DMS 273 treated with DMSO at 0.1 percent for 48 hours (cell line): ENCODE measurements around the gene MROH2A.

Experiments used
- DNase-seq: peaks from one replicate; lab custom pipeline; 2025; lab: John Stamatoyannopoulos, UW

The MROH2A gene

DNA sequence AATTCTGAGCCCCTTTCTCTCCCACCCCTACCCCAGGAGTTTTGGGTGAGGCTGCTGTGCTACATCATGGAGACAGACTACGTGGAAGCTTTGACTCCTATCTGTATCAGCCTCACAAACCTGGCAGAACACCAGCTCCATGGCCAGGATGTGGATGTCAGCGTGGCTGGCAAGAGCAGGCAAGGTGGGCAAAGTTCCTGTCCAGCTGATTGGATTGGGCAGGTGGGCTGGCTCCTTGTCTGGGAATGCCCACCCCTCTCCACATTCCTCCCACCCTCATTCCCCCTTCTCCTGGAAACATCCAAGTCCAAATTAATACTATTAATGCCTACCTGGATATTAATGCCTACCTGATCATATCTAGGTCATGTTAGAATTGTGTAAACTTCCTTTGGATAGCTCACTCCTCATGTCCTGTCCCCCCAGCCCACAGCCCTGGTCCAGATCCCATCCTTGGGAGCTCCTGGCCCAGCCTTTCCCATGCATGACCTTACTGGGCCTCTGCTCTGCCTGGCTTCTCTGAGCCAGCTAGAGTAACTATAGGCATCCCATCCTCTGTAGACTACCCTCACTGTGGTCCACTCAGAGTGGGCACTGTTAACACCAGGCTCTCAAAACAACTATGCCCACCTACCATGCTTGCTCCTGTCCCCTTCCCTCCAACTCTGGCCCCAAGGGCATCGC, 24.1 kb downstream of the MROH2A start:
- DNase-seq: no peak

DNA sequence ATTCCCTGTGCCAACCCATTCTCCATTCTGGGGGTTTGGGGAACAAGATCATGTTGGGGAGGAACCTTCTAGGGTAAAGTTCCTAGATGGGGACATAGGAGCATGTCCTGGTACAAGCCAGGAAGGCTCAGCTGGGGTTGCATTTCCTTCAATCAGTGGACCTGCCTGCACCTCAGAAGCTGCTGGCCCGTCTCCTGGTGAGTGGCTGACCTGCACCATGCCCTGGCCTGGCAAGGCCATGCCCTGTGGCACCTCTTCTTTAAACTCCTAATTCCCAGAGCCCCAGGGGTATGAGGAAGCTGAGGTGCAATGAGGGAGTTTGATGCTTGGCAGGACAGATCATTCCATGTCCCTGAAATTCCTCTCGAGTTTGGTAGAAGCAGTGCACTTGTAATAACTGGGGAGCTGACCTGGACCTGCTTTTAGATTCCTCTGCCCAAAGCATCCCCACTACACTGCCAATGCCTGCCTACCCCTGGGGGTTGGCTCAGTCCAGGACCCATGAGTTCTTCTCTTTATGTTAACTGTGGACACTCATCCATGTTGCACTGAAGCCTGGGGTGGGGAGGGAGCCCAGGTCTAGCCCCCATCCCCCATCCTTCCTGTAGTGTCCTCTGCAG, 25.3 kb downstream of the MROH2A start:
- DNase-seq: no peak

DNA sequence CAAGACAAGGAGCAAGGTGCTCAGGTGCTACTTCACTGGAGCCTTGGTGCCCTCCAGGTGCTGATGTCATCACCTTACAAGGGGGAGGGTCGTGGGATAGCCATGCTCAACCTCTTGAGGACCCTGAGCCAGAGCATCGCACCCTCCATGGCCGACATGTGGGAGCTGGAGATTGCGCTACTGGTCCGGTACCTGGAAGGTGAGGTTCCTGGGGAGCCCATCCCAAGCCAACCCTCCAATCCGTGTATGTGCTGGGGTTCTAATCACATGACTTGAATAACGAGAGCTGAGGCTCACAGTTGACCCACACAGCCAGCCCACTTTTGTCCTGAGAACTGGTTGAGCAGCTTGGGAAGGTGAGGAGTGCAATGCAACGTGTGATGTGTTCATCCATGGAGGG, 25.9 kb downstream of the MROH2A start:
- DNase-seq: no peak

DNA sequence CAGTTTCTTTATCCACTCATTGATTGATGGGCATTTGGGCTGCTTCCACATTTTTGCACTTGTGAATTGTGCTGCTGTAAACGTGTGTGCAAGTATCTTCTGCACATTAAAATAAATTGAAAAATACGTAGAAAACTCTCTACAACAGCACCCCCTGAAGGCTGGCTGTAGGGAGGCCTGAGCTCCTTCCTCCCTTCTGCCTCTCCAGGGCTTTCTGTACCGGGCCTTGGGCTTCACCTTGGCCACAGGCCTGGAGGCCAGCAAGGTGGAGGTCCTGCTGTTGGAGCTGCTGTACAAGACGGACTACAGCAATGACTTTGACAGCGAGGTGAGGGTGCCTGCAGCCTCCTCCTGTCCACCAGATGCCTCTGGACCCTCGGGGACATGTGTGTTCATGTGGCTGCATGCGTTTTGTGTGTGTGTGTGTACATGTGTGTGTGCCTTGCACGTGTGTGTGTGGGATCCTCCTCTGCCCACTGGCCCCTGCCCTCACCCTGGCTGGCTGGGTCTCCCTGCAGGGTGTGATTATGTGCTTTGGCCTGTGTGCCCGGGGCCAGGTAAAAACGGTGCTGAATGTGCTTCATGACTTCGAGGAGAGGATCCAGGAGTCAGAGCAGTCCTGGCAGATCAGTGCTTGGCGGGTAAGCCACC, 29.2 kb downstream of the MROH2A start:
- DNase-seq: no peak

DNA sequence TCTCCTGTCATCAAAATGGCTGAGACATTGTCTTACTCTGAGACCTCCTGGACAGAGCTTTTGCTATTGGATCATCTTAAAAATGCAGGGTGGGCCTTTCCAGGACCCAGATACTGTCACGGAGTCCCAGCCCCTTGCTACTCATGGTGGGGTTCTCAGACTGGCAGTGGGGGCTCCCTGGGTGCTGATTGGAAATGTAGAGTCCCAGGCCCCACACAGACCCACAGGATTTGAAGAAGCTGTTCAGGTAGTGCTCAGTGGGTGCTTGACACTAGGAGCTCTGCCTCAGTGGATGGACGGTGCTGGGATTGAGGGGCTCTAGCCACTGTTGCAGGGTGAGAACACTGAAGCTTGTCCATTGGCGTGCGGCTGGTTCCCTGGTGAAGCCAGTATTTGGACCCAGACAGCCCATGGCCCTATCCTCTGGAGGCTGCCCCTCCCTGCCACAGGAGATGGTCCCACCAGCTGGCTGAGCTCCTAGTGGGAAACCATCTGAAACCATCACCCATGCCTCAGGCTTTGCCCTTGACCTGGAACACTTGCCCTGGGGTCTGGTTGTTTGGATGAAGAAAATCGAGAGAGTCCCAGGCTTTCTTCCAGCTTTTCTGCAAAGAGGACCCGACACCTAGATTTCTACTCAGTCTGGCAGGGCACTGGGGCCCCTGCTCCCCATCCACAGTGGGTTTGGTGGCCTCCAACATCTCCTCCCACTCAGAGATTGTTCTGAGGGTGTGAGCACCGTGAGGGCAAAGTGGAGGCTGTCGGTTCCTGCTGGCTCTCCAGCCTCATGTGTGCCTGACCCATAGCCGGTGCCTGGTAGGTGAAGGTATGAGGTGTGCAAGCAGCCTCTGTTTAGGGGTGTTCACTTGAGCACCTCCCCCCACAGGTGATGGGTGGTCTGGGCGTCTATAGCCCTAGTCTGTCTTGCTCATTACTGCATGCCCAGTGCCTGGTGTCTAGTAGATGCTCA, 30.1 kb downstream of the MROH2A start:
- DNase-seq: no peak

DNA sequence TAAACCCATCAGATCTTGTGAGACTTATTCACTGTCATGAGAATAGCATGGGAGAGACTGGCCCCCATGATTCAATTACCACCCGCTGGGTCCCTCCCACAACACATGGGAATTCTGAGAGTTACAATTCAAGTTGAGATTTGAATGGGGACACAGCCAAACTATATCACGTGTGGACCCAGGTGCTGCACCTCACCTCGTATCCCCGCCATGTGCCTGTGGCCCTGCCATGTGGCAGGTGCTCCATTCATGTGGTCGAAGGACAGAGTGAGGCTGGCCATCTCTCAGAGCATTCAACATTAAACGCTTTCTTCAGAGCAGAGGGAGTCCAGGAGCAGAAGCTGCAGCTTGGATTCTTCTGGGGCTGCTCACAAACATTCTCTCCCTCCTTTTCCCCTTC, 32.3 kb downstream of the MROH2A start:
- no peak for DNase-seq

DNA sequence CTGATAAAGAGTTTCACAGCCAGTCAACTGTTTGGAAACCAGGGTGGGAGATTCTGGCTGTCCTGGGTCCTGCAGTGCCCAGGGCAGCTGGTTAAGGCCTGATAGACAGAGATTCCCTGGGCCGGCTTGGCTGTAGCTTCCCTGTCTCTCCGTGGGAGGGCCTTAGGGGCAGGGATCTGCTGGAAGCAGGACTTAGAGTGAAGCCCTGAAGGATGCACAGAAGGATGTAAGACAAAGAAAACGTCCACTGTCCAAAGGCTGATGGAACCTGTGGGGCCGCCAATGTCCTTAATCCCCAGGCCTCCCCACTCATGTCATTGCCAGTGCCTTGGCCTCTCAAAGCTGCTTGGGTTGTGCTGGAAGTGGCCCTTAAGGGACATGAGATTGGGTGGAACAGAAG, 33.0 kb downstream of the MROH2A start:
- DNase-seq: no peak

DNA sequence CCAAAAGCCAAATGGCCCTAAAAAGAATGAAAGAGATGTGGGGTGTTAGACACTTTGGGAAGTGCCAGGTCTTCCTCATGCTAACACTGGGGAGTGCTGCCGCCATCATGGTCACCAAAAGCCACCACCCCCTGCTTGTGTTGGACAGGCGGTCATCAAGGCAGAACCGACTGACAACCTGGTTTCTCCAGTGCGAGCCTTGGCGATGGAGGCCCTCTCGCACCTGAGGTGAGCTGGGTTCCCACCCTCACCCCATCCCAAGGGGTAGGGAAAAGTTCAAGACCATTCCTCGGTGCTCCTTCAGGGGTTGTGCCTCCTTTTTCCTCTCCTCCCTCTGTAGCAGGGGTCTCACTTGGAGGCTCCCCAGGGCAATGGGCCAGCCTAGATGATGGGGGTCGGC, 33.6 kb downstream of the MROH2A start:
- no peak for DNase-seq

DNA sequence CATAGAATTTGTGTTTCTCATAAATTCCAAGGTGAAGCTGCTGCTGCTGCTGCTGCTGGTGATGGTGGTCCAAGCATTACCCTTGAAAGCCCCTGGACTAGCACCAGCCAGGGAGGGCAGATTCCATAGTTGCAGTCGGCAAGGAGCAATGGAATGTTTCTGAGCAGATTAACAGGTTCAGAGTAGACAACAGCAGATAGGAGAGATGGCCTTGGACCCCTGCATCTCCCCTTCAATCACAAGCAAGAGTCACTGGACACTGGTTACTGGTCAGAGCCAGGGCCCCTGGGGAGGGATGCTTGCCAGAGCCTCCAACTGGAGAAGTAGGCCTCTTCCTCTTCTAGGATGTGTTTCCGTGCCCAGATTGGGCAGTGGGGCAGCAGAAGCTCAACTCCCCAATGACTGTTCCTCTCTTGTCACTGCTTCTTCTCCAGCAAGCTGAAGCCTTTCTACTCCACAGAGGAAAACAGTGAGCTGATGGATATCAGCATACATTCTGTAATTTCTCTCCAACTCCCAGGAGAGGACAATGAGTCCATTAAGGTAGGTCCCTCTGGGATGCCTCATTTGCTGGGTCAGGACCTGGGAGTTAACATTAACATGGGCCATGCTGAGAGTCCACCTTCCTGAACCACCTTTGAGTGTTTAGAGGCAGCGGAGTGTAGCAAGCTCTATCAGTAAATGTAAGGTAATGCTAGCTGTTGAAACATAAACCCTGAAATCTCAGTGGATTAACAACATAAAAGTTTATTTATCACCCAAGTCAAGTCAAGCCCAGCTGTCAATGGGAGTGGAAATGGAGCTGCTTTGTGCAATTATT, 35.3 kb downstream of the MROH2A start:
- no peak for DNase-seq

DNA sequence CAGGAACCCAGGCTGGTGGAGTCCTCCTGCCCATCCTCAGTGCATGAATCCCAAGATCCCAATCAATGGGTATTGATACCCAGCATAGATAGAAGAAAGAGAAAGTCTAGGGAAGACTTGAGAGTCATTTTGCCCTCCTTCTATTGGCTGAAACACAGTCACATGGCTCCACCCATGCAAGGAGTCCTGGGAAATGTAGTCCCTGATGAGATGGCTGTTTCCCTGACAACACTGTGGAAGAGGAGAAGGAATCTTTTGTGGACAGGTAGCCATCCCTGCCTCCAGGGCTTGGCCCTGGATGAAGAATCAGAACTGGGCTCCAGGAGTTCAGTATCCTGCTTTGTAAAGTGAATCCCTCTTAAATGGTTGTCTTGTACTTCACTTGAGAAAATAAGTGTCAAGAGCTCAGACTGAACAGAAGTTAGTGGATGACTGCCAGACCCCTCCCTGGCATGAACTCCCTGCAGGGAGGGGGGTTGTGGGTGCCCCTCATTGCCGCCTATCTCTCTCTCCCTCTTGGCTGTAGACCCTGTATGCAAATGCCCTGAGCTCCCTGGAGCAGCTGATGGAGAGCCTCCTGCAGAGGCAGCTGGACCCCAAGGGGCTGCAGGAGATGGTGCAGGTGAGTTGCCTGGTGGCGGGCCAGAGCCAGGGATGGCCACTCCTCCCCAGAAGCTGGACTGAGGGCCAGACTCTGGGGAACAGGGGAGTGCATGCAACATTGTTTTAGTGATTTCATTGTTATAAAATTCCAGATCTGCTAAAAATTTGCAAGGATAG, 36.1 kb downstream of the MROH2A start:
- no peak for DNase-seq

DNA sequence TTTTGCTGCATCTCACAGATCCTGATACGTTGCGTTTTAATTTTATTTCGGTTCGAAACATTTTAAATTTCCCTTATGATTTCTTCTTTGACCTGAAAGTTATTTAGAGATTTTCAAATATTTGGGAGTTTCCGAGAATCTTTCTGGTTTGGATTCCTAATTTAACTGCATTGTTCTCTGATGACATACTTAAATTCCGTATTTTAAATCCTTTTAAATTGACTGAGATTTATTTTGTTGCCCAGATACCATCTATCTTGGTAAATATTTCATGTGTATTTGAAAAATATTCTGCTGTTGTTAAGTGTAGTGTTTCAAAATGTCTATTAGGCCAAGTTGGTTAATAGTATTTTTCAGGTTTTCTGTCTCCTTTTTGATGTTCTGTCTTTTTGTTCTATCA, 37.7 kb downstream of the MROH2A start:
- no peak for DNase-seq

DNA sequence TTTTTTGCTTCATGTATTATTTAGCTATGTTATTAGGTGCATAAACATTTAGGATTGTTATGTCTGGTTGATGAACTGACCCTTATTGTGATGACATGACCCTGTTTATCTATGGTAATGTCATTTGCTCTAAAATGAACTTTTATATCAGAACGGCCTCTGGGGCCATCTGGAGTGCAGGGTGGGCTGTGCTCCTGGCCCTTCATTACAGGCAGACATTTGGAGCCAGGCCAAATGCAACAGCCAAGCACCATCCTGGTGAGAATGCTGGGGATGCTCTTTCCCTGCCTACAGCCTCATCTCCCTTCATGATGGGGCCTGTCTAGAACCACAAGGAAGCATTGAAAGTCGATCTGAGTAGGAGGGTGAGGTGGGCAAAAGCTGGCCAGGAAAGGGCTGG, 38.2 kb downstream of the MROH2A start:
- peak; percentile 16 for DNase-seq

DNA sequence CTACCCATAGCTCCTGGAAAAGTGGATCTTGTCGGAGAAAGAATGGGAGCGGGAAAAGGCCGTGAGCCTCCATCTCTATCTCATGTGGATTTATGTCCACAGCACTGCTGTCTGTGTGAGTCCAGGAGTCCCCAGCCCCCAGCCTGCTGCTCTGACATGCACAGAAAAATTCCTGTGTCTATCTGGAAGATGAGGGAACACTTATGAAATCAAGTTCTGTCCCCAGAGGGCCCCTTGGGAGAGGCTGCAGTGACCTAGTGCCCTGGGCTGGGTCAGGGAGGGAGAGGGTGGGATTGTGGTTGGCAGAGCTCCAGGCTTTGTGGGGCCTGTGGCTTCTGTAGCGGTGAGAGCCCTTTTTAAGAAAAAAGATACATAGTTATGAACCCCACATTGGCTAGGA, 38.6 kb downstream of the MROH2A start:
- DNase-seq: no peak

DNA sequence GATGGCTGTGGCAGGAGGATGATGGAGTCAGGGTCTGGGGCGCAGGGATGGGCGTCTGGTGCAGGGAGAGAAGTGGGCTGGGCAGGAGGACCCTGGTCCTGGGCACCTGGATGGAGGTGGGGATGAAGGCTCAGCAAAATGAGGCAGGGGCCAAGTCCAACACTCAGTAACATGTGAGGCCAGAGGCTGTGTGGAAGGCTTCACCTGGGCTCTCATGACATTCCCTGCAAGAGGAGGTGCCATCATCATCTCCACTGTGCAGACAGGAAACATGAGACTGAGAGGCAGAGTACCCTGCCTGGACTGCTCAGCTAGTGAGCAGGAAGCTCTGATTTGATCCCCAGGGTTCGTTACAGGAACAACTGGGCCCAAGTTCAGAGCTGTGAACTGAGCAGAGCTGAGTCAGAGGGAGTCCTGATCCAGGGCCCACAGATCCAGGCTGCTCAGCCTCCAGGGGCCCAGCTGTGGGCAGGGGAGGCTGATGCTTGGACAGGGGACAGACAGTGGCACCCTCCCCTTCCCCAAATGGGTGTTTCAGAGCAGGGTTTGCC, 39.3 kb downstream of the MROH2A start:
- DNase-seq: no peak

DNA sequence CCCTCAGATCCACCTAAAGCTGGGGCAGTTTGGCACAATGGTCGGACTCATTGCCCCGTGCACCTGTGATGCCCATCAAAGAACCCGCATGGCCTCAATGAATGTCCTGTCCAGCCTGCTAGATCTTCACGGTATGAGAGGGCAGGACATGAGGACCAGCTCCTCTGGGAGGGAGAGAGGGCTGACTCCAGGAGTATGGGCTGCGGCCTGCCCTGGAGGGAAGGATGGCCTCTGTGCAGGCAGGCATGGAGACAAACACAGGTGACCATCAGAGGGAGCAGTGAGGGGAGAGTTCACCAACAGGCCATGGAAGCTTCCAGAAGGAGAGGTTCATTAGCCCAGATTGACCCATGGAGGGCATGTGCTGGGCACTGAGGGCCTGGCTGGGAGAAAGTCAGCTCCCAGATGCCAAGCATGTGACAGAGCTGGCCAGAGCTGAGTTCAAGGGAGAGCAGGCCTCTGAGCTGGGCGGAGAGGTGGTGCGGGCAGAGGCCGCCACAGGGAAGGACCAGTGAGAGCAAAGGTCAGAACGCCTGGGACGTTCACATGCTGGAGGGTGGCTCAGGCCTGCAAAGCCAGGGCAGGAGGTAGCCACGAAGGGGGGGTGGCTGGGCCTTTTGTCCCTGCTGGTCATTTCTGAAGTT, 40.0 kb downstream of the MROH2A start:
- no peak for DNase-seq

DNA sequence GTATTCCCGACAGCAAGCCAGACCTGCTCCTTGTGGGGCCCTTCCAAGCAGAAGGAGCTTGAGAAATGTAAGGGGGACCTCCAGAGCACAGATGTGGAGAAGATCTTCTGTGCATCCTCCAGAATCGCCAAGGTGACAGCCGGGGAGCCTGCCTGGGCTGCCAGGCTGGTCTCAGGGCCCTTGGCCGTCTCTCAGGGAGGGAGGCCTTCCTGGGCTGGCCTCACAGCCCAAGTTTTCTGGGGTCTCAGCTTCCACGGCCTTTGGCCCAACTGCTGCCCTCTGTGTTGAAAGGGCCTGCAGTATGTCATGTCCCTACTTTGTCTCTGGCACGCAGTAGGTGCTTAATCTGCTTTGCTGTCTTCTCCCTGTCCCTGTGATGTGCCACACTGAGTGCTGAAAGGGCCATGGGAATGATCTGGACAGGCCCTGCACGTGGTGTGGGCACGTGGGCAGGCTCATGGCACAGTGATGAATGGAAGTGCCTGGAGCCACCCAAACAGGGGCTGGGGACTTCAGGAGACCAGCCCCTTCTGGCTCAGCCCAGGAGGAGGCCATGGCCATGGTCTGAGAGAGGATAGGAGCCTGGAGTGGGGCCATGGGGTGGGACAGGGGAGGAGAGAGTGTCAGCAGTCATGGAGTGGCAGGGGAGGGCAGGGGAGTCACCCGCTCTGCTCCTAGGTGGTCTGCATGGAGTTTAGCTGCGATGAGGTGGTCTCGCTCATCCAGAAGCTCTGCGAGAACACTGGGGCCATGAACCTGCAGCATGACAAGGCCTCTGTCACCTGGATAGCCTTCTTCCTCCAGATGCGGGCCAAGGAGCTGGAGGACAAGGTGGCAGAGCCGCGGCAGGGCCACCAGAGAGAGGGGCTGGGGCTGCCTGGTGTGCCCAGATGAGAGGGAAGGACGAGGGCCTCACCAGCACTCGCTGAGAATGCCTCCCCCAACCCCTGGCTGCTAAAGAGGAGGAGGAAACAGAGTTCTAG, 40.8 kb downstream of the MROH2A start:
- no peak for DNase-seq

DNA sequence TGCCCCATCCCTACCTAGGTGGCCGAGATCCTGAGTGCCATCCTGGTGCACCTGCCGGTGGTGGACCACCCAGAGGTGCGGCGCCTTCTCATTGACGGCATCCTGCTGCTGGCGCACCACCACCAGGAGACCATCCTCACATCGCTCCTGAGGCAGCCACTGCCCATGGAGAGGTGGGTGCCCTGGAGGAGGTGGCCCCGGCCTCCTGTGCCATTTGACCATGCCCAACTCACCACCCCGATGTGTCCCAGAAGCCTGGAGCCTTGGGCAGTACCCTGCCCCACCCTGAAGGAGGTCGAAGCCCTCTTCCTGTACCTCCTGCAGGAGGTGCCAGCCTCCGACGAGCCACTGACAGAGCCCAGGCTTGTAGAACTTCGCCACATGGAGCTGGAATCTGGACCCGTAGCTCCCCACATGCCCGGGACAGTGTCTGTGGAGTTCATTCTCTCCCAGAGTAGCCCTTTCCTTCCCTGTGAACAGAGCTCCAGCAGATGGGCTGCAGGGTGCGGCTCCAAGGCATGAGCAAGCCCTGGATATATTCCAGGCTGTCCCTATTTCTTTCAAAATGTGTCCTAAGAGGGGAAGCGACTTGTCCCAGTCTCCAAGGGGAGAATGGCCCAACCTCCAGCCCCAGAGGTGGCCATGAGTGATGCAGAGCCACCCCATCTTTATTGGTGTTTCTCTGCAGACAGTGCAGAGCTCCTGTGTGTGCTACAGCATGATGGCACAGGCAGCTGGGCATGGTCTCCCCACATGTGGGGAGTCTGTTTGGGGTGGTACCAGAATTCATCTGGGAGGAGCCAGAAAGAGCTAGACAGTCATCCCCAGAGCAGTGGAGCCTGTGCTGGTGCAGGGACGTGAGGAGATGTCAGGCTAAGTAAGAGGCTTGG, 42.0 kb downstream of the MROH2A start:
- DNase-seq: no peak

DNA sequence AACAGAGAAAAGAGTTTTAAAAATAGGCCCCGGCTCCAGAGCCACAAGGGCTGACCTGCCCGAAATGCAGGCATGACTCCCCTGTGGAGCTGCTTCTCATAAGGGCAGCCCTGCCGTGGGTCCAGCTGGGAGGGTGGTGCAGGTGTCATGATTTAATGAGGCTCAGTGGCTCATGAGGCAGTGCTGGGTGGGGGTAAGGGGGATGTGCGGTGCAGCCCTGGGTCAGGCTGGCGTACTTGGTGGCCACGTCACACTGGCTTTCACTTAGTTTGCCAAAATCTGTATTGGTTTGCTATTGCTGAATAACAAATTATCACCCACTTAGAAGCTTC, 42.6 kb downstream of the MROH2A start:
- no peak for DNase-seq
